Measurements from ENCODE around the gene SRR. TPM values are rescaled to one million over a fixed set of nuclear protein-coding genes. Genes with fewer than 3 reads are reported as not detected.

Gene SRR
- total and polyA plus RNA-seq, 10 of the 15 experiments (the other 5 are each of a cell fraction or from before 2014, with no cell fraction given): 11.7 to 33.9 (median 20.2) TPM

- H2AFZ ChIP-seq (ENCODE audit: control insufficient read depth, low read depth, low read length): no peak overlapping the region
- ChIA-PET POLR2A (interaction anchor here (0.9 kb wide), 1 partner anchor 27 kb away, joined by 3 read pairs; no protein-coding TSS in a partner anchor), SMC1A (ENCODE audit: uncharacterized antibody, unreplicated experiment) (interaction anchor here (1.0 to 6.2 kb wide), 4 partner anchors 9 to 27 kb away, joined by 3 to 37 read pairs (median 9); no protein-coding TSS in a partner anchor), CTCF (no interaction called here), RAD21 (ENCODE audit: unreplicated experiment) (interaction anchor here (1.0 kb wide), 1 partner anchor 27 kb away, joined by 4 read pairs; no protein-coding TSS in a partner anchor)
- DNase-seq (ENCODE audit: low read depth, low spot score) (no peak), ATAC-seq (no peak), FAIRE-seq (no peak)
- peaks cover 11% of the 10 kb centered on the region for H3K4me1 ChIP-seq (ENCODE audit: control insufficient read depth, insufficient read depth, low read length)
- no TSS peak for BruUV-seq (replicated peaks)
- in situ Hi-C loops (cut with MboI): no loop called here
- H3K27me3 ChIP-seq (replicated peaks in 1 of 2; ENCODE audit: control insufficient read depth in 2 of 2, insufficient read depth in 2 of 2, low read length in 1 of 2): no peaks in the 10 kb centered on the region
- TF ChIP-seq ZSCAN29 (IDR thresholded peaks at IDR 0.05) (no peak), CREM (IDR thresholded peaks at IDR 0.05; ENCODE audit: low read depth) (no peak), ZNF622 (IDR thresholded peaks at IDR 0.05) (no peak), PAX5 (IDR thresholded peaks at IDR 0.05; ENCODE audit: borderline replicate concordance, low read depth, low read length) (no peak), IRF4 (IDR thresholded peaks at IDR 0.05; ENCODE audit: low read depth, low read length) (no peak), JUNB (IDR thresholded peaks at IDR 0.05) (no peak), TBL1XR1 (IDR thresholded peaks at IDR 0.05; ENCODE audit: low read depth, low read length) (no peak), PRDM15 (CRISPR knock-in tag; IDR thresholded peaks at IDR 0.05) (no peak), MAX (IDR thresholded peaks at IDR 0.05; ENCODE audit: low read depth, low read length) (no peak), ZBED1 (IDR thresholded peaks at IDR 0.05; ENCODE audit: borderline replicate concordance) (no peak), MTA3 (IDR thresholded peaks at IDR 0.05; ENCODE audit: borderline replicate concordance, low read length) (no peak), RUNX3 (IDR thresholded peaks at IDR 0.05; ENCODE audit: low read length) (no peak)
- 70% methylated on average over 3 of the region's 3 CpGs for WGBS (ENCODE audit: insufficient coverage, insufficient replicate concordance, low lambda C conversion rate, missing lambda C conversion rate)
- no peaks in the 10 kb centered on the region; the same call in 1 of the 2 replicates for H3K79me2 ChIP-seq (ENCODE audit: control insufficient read depth, insufficient read depth, low read length)
- no peak overlapping the region for H3K9ac ChIP-seq (ENCODE audit: control insufficient read depth, insufficient read depth, low read length)
- no peak overlapping the region for H3K4me3 ChIP-seq
- no peak overlapping the region for H3K27ac ChIP-seq (ENCODE audit: control insufficient read depth, insufficient read depth)
- intact Hi-C loops (cut with micrococcal nuclease; ENCODE audit: unreplicated experiment): no loop called here
- no peak overlapping the region for H3K4me2 ChIP-seq (ENCODE audit: control insufficient read depth, insufficient read depth)
- H3K36me3 ChIP-seq (ENCODE audit: control insufficient read depth in 2 of 2, insufficient read depth in 2 of 2, low read length in 1 of 2): peaks cover 0 to 11% of the 10 kb centered on the region in 2 experiments; a peak in 3 of 4 replicates
- no peaks in the 10 kb centered on the region for H4K20me1 ChIP-seq (ENCODE audit: control insufficient read depth, insufficient read depth)
- H3K9me3 ChIP-seq (replicated peaks; ENCODE audit: control insufficient read depth, insufficient read depth, low read length): no peaks in the 10 kb centered on the region
Observed at GRCh38 chr17:2271985-2272702, 31.6 kb upstream of the SRR start.
